ENCODE data around the gene FAM163A. TPM values are rescaled to one million over a fixed set of nuclear protein-coding genes. Genes with fewer than 3 reads are reported as not detected.

The FAM163A gene
- total and polyA plus RNA-seq, 9 donors, result 0.10 to 1.7 (median 0.47) TPM; not detected in 3

GRCh38 chr1:179774000-179774399 is 30.9 kb downstream of the FAM163A start:
- WGBS, 3 donors, result 89 to 92% (median 90%) methylated on average over 2 of the region's 2 CpGs
- no peak for DNase-seq
- no peaks in the 10 kb centered on the region for H3K36me3 ChIP-seq
- no peaks in the 10 kb centered on the region for H3K9me3 ChIP-seq
- TF ChIP-seq EP300 (IDR thresholded peaks at IDR 0.05), result no peak
- TF ChIP-seq CTCF (IDR thresholded peaks at IDR 0.05), result no peak
- TF ChIP-seq POLR2A (IDR thresholded peaks at IDR 0.05), result no peak
- intact Hi-C loops (cut with DNase I), result no loop called here
- no peak overlapping the region for H3K4me3 ChIP-seq
- no peaks in the 10 kb centered on the region for H3K4me1 ChIP-seq (ENCODE audit: insufficient read depth)
- no peak overlapping the region for H3K27ac ChIP-seq
- H3K27me3 ChIP-seq, result no peaks in the 10 kb centered on the region

GRCh38 chr1:179774566-179774965 is 31.5 kb downstream of the FAM163A start:
- intact Hi-C loops (cut with DNase I), result no loop called here
- TF ChIP-seq EP300 (IDR thresholded peaks at IDR 0.05) (no peak), POLR2A (IDR thresholded peaks at IDR 0.05) (no peak), CTCF (IDR thresholded peaks at IDR 0.05) (no peak)
- H3K36me3 ChIP-seq, result no peaks in the 10 kb centered on the region
- H3K9me3 ChIP-seq, result no peaks in the 10 kb centered on the region
- peaks cover 2% of the 10 kb centered on the region for H3K4me1 ChIP-seq (ENCODE audit: insufficient read depth)
- no peak overlapping the region for H3K4me3 ChIP-seq
- no peaks in the 10 kb centered on the region for H3K27me3 ChIP-seq
- no peak overlapping the region for H3K27ac ChIP-seq
- no peak for DNase-seq
- WGBS, 3 donors, result 77 to 85% (median 78%) methylated on average over 8 of the region's 8 CpGs

- DNase-seq, result no peak
- Histone ChIP-seq H3K36me3 (no peaks in the 10 kb centered on the region), H3K27me3 (no peaks in the 10 kb centered on the region), H3K4me3 (no peak overlapping the region), H3K27ac (no peak overlapping the region), H3K9me3 (no peaks in the 10 kb centered on the region), H3K4me1 (ENCODE audit: insufficient read depth) (peaks cover 2% of the 10 kb centered on the region)
- TF ChIP-seq EP300 (IDR thresholded peaks at IDR 0.05) (no peak), POLR2A (IDR thresholded peaks at IDR 0.05) (no peak), CTCF (IDR thresholded peaks at IDR 0.05) (no peak)
- intact Hi-C loops (cut with DNase I), result no loop called here
- WGBS, 3 donors, result 84 to 87% (median 84%) methylated on average over 6 of the region's 6 CpGs
Measured at GRCh38 chr1:179775009-179775408, 31.9 kb downstream of the FAM163A start.

GRCh38 chr1:179776831-179777230 is 33.7 kb downstream of the FAM163A start:
- no peak overlapping the region for H3K27ac ChIP-seq
- no peaks in the 10 kb centered on the region for H3K36me3 ChIP-seq
- no peak for TF ChIP-seq EP300 (IDR thresholded peaks at IDR 0.05)
- TF ChIP-seq CTCF (IDR thresholded peaks at IDR 0.05), result no peak
- no peak for TF ChIP-seq POLR2A (IDR thresholded peaks at IDR 0.05)
- no peaks in the 10 kb centered on the region for H3K9me3 ChIP-seq
- 93 to 97% (median 94%) methylated on average over 2 of the region's 2 CpGs for WGBS, 3 donors
- intact Hi-C loops (cut with DNase I), result no loop called here
- H3K4me1 ChIP-seq (ENCODE audit: insufficient read depth), result peaks cover 2% of the 10 kb centered on the region
- no peaks in the 10 kb centered on the region for H3K27me3 ChIP-seq
- no peak for DNase-seq
- H3K4me3 ChIP-seq, result no peak overlapping the region
